Endothelial cell of umbilical vein (primary cell): ENCODE results near the gene DLEC1. TPM values are rescaled to one million over a fixed set of nuclear protein-coding genes. Genes with fewer than 3 reads are reported as not detected.

Experiments used
- BruUV-seq: library from RNA; stranded (reverse); fragments of 400-500 nt; replicated peaks from 2 replicates; lab custom pipeline; 2021; lab: Mats Ljungman, UMichigan
- CTCF ChIA-PET: fragments of 300-600, 350-600 bp; sonication (Branson Sonifier 250); formaldehyde crosslinking; loops from one replicate; lab custom pipeline; 2021; ENCODE audit warnings: antibody characterized with exemption, inconsistent platforms; lab: Charles Lee
- POLR2A ChIA-PET: fragments of 300-600, 350-600 bp; sonication (Branson Sonifier 250); formaldehyde crosslinking; loops from one replicate; lab custom pipeline; 2021; ENCODE audit warnings: antibody characterized with exemption, inconsistent platforms; lab: Charles Lee
- DNase-seq: peaks from one replicate; pipeline ENCODE4 v3.0.0-alpha.2; 2011; ENCODE audit warnings: low read depth, low spot score
- FAIRE-seq: peaks from 2 replicates; lab custom pipeline; 2011; peaks lifted over from hg19 to GRCh38; lab: Jason Lieb, UNC
- H2AFZ ChIP-seq: 2 replicates; pipeline ENCODE4 v1.6.0; 2012; ENCODE audit warnings: low read depth, low read length, control low read depth, inconsistent platforms
- H3K27ac ChIP-seq: 2 replicates; pipeline ENCODE4 v1.5.1; 2011; ENCODE audit warnings: low read depth, mild to moderate bottlenecking, control low read depth, low read length, moderate library complexity; ENCODE audit not compliant: insufficient read depth
- H3K27me3 ChIP-seq, 2 experiments: 2 replicates each; pipeline versions ENCODE4 v1.6.0 to v1.6.1; 2011; ENCODE audit warnings: low read length in 2 of 2, mixed read lengths in 1 of 2; ENCODE audit not compliant: control insufficient read depth in 2 of 2, insufficient read depth in 2 of 2
- H3K36me3 ChIP-seq, 2 experiments: 2 replicates in 1 of 2; 3 replicates in 1 of 2; pipeline ENCODE4 v1.5.1; 2011; ENCODE audit warnings: low read length in 2 of 2, mild to moderate bottlenecking in 1 of 2, moderate library complexity in 1 of 2; ENCODE audit not compliant: control insufficient read depth in 2 of 2, insufficient read depth in 2 of 2; ENCODE audit errors: extremely low read depth in 1 of 2
- H3K4me1 ChIP-seq: 3 replicates; pipeline ENCODE4 v1.5.1; 2011; ENCODE audit warnings: mild to moderate bottlenecking, low read length; ENCODE audit not compliant: control insufficient read depth, insufficient read depth; ENCODE audit errors: extremely low read depth
- H3K4me2 ChIP-seq: 2 replicates; pipeline ENCODE4 v1.6.1; 2011; ENCODE audit warnings: low read length, control low read depth, mixed read lengths; ENCODE audit not compliant: insufficient read depth
- H3K4me3 ChIP-seq, 3 experiments: fragments of 200-600 bp in 1 of 3; sonication (generic), shearing (Covaris generic) in 1 of 3; replicated peaks in 1 of 3; 2 replicates each; pipeline ENCODE4 v1.5.1; 2011 to 2016; ENCODE audit warnings: control low read depth in 3 of 3, low read length in 3 of 3, mild to moderate bottlenecking in 2 of 3, inconsistent platforms in 1 of 3, low read depth in 1 of 3, moderate library complexity in 1 of 3; ENCODE audit not compliant: insufficient read depth in 1 of 3
- H3K79me2 ChIP-seq: 2 replicates; pipeline ENCODE4 v1.6.0; 2012; ENCODE audit warnings: low read length, inconsistent platforms; ENCODE audit not compliant: control insufficient read depth, insufficient read depth
- H3K9ac ChIP-seq: replicated peaks from 2 replicates; pipeline ENCODE3; 2011; ENCODE audit warnings: low read length, control low read depth; ENCODE audit not compliant: insufficient read depth; ENCODE audit errors: extremely low read depth
- H3K9me1 ChIP-seq: replicated peaks from 3 replicates; pipeline ENCODE4 v1.6.0; 2011; ENCODE audit warnings: mild to moderate bottlenecking, low read length; ENCODE audit not compliant: control insufficient read depth, insufficient read depth; ENCODE audit errors: extremely low read depth
- H3K9me3 ChIP-seq: replicated peaks from 2 replicates; pipeline ENCODE4 v1.5.1; 2012; ENCODE audit warnings: low read length, inconsistent platforms; ENCODE audit not compliant: control insufficient read depth, insufficient read depth
- H4K20me1 ChIP-seq: replicated peaks from 2 replicates; pipeline ENCODE3; 2011; ENCODE audit warnings: mild to moderate bottlenecking, low read length; ENCODE audit not compliant: control insufficient read depth, insufficient read depth; ENCODE audit errors: extremely low read depth
- CTCF ChIP-seq, 2 donors: IDR thresholded peaks; 1 replicate in 1 of 2; 2 replicates in 1 of 2; pipeline ENCODE4 v1.5.1; 2011; ENCODE audit warnings: low read length in 2 of 2, mild to moderate bottlenecking in 2 of 2, moderate library complexity in 2 of 2, control low read depth in 1 of 2, inconsistent platforms in 1 of 2, low read depth in 1 of 2; ENCODE audit not compliant: insufficient read depth in 1 of 2; ENCODE audit errors: extremely low read depth in 1 of 2
- EZH2 ChIP-seq: IDR thresholded peaks from 2 replicates; pipeline ENCODE4 v1.6.1; 2012; ENCODE audit warnings: borderline replicate concordance, low read depth, mild to moderate bottlenecking, moderate library complexity, low read length, inconsistent platforms; ENCODE audit not compliant: severe bottlenecking
- FOS ChIP-seq: IDR thresholded peaks from 2 replicates; pipeline ENCODE4 v1.6.1; 2011; ENCODE audit warnings: mild to moderate bottlenecking, low read length, moderate library complexity, borderline replicate concordance; ENCODE audit not compliant: insufficient read depth
- GATA2 ChIP-seq: IDR thresholded peaks from 2 replicates; pipeline ENCODE4 v1.7.0; 2011; ENCODE audit warnings: low read depth, mild to moderate bottlenecking, moderate library complexity, mixed read lengths, low read length; ENCODE audit not compliant: insufficient read length, insufficient read depth
- JUN ChIP-seq: IDR thresholded peaks from 2 replicates; pipeline ENCODE4 v1.6.1; 2011; ENCODE audit warnings: borderline replicate concordance, low read depth; ENCODE audit not compliant: insufficient read length, insufficient read depth
- MYC ChIP-seq: IDR thresholded peaks from one replicate; pipeline ENCODE4 v1.6.1; 2011; ENCODE audit warnings: mild to moderate bottlenecking, low read depth, low read length
- POLR2A ChIP-seq: IDR thresholded peaks from 2 replicates; pipeline ENCODE4 v1.6.1; 2012; ENCODE audit warnings: low read depth, mild to moderate bottlenecking, control low read depth, low read length
- POLR2AphosphoS5 ChIP-seq: IDR thresholded peaks from 2 replicates; pipeline ENCODE4 v1.6.1; 2012; ENCODE audit warnings: low read depth, mild to moderate bottlenecking, control low read depth, low read length, moderate library complexity; ENCODE audit not compliant: insufficient read depth
- dilution Hi-C: fragments of 300-500 bp; cut with MboI; formaldehyde crosslinking; loops from one replicate; pipeline ENCODE4 v1.15.0; 2019; ENCODE audit warnings: low sequenced_read_pairs; ENCODE audit not compliant: extremely low pct_ligation_motif_present
- intact Hi-C: fragments of 100-400 bp; cut with micrococcal nuclease; formaldehyde crosslinking; loops from one replicate; pipeline ENCODE4 v1.10.0; 2022
- polyA plus RNA-seq, 4 experiments: library from polyadenylated mRNA; depleted of rRNA in 3 of 4; stranded (reverse) in 3 of 4; unstranded in 1 of 4; fragments of >200 nt; gene quantifications; 2 replicates each; pipeline versions ENCODE4 v1.2.1 to v1.2.3, GENCODE V29; 2011 to 2012; ENCODE audit warnings: missing spikeins in 1 of 4
- total RNA-seq: library from RNA; stranded (reverse); gene quantifications from 2 replicates; pipeline ENCODE4 v1.2.3, GENCODE V29; 2021
- TF ChIP-seq, protein P1 (sequence below): IDR thresholded peaks from 2 replicates; pipeline ENCODE4 v1.6.1; 2011; ENCODE audit not compliant: insufficient read depth, insufficient read length

DLEC1 gene
- total and polyA plus RNA-seq, 2 donors (not counting 3 experiments of a cell fraction or from before 2014, with no cell fraction given), result not detected

DNA sequence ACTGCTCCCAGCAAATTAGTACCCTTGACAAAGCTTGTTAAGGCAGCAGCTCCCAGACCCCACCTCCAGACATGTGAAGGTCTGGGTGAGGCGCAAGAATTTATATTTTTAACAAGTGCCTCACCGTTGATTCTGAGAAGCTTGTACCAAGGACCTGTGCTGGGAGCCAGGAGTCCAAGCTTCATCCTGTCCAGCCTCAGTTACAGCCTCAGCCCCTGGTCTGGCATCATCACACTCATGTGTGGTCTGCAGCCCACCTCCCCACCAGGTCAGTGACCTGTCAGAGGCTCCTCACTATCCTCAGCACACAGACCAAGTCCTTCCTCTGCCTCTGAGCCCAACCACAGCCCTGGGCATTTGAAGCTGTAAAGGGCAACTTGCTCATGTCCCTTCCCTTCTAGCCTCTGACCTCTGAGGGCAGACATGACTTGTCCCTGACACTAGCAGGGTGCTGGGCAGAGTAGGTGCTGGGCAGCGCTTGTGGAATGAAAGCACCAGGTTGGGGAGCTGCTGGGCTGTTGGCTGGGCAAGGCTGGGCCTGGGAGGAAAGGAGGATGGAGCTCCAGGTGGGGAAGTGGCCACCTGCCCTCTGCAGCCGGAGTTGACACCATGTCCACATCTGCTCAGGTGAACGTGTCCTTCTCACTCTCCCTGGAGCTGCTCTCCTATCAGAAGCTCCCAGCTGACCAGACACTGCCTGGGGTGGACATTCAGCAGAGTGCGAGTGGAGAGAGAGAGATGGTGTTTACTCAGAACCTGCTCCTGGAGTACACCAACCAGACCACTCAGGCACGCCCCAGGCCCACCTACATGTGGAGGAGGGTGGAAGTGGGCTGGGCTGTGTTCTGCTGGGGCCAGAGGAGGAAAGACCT lies 81.0 kb downstream of the DLEC1 start:
- FAIRE-seq (no peak), DNase-seq (no peak)
- Histone ChIP-seq H3K4me3 (no peak overlapping the region), H3K4me2 (no peak overlapping the region), H2AFZ (no peak overlapping the region), H3K27ac (no peak overlapping the region), H3K27me3 (no peaks in the 10 kb centered on the region), H3K9me1 (no peaks in the 10 kb centered on the region), H3K9ac (no peak overlapping the region), H3K4me1 (no peaks in the 10 kb centered on the region), H3K79me2 (no peaks in the 10 kb centered on the region), H3K9me3 (no peaks in the 10 kb centered on the region), H3K36me3 (peaks cover 5 to 12% of the 10 kb centered on the region in 2 experiments), H4K20me1 (no peaks in the 10 kb centered on the region)
- no TSS peak for BruUV-seq
- dilution Hi-C loops, result no loop called here
- CTCF ChIA-PET, result interaction anchor here (1.2 to 3.2 kb wide), 7 partner anchors 13 to 402 kb away, joined by 3 to 10 read pairs (median 5); partner anchors contain the start of genes ACAA1 and XYLB
- POLR2A ChIA-PET, result no interaction called here
- TF ChIP-seq MYC, result no peak
- no peak for TF ChIP-seq FOS
- TF ChIP-seq CTCF (IDR thresholded peaks at IDR 0.05; ENCODE audit: extremely low read depth in 1 of 2, insufficient read depth in 1 of 2, low read depth in 1 of 2, low read length in 2 of 2), result no peak
- TF ChIP-seq GATA2, result no peak
- no peak for TF ChIP-seq JUN
- TF ChIP-seq, protein P1, sequence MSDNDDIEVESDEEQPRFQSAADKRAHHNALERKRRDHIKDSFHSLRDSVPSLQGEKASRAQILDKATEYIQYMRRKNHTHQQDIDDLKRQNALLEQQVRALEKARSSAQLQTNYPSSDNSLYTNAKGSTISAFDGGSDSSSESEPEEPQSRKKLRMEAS, result no peak
- TF ChIP-seq POLR2AphosphoS5, result no peak
- no peak for TF ChIP-seq POLR2A
- no peak for TF ChIP-seq EZH2
- intact Hi-C loops, result loop anchor here (5.0 kb wide), 1 partner anchor 177 kb away; no protein-coding TSS in a partner anchor
